HCT116 (cell line): Measurements from ENCODE around the gene CREG1.

Experiments used
- CTCF ChIP-seq, 3 experiments: fragments of 200-600 bp in 1 of 3; sonication (generic) in 1 of 3; IDR thresholded peaks in 2 of 3; conservative IDR thresholded peaks in 1 of 3; 2 replicates each; pipeline ENCODE4 v1.5.1; 2012 to 2017; ENCODE audit warnings: low read depth in 2 of 3, low read length in 2 of 3, antibody characterized with exemption in 1 of 3, borderline replicate concordance in 1 of 3, control low read depth in 1 of 3, mild to moderate bottlenecking in 1 of 3, mixed read lengths in 1 of 3, mixed run types in 1 of 3, moderate library complexity in 1 of 3; ENCODE audit not compliant: insufficient read depth in 1 of 3
- EGR1 ChIP-seq: IDR thresholded peaks from 2 replicates; pipeline ENCODE4 v1.6.1; 2012; ENCODE audit warnings: low read depth
- SRF ChIP-seq: IDR thresholded peaks from 2 replicates; pipeline ENCODE4 v1.6.1; 2012; ENCODE audit warnings: low read depth

DNA sequence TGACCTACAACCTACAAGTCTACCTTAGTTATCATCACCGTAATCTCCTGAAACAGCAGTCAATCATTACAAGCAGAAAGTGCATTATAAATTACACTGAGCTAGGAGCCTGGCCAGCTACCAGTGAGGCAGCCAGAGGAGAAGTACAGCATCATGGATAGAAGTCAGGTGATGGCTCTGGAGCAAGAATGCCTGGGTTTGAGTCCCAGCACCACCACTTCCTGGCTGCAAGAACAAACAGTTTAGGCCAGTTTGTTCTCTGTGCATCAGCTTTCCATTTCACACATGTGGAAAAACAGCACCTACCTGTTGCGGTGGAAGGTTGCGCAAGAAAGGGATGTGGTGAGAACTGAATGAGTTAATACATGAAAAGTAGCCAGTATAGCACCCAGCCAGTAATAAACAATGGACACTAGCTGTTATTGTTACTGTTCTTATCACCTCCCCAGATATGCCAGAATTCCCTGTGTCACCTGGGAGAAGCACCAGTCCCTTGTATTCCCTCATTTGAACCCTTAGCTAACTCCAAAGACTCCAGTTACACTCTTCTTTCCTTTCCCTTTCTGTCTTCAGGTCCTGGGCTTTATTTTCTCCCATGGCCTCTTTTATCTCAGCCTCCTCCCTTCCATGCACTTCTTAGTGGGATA is 9.0 kb downstream of the CREG1 start:
- TF ChIP-seq CTCF (IDR thresholded peaks at IDR 0.05 in 2 of 3, conservative IDR thresholded peaks at IDR 0.05 in 1 of 3; ENCODE audit: borderline replicate concordance in 1 of 3, insufficient read depth in 1 of 3, low read depth in 2 of 3, low read length in 2 of 3) = no peak
- TF ChIP-seq EGR1 = no peak
- TF ChIP-seq SRF = no peak
